Heart right ventricle (tissue), 16 donors: ENCODE data around the gene PLXNB3. TPM values are rescaled to one million over a fixed set of nuclear protein-coding genes. Genes with fewer than 3 reads are reported as not detected.

Experiments
- ATAC-seq, 8 donors: fragments of 200-7000 bp; cut with Tn5 transposase; one replicate each; pipeline ENCODE4 v1.9.1; 2020; ENCODE audit warnings: mild to moderate bottlenecking in 8 of 8, moderate library complexity in 8 of 8, moderate number of reproducible peaks in 1 of 8
- DNase-seq, 2 donors: peaks; one replicate each; pipeline ENCODE4 v3.0.0-alpha.2; 2020
- H3K27ac ChIP-seq, 10 donors: fragments of 200-600 bp; sonication (generic) in 2 of 10; one replicate each; pipeline versions ENCODE4 v1.5.0 to v1.8.0; 2020 to 2022; ENCODE audit warnings: mild to moderate bottlenecking in 3 of 10
- H3K27me3 ChIP-seq, 7 donors: fragments of 200-600 bp; one replicate each; pipeline ENCODE4 v1.8.0; 2021 to 2022; ENCODE audit warnings: mild to moderate bottlenecking in 2 of 7
- H3K36me3 ChIP-seq, 9 donors: fragments of 200-600 bp; sonication (generic) in 1 of 9; one replicate each; pipeline versions ENCODE4 v1.5.0 to v1.8.0; 2020 to 2022; ENCODE audit warnings: mild to moderate bottlenecking in 2 of 9
- H3K4me1 ChIP-seq, 9 donors: fragments of 200-600 bp; sonication (generic) in 1 of 9; one replicate each; pipeline versions ENCODE4 v1.5.0 to v1.8.0; 2020 to 2022; ENCODE audit warnings: mild to moderate bottlenecking in 4 of 9
- H3K4me3 ChIP-seq, 10 donors: fragments of 200-600 bp; sonication (generic) in 2 of 10; one replicate each; pipeline versions ENCODE4 v1.5.0 to v1.8.0; 2020 to 2022; ENCODE audit warnings: mild to moderate bottlenecking in 7 of 10, moderate library complexity in 2 of 10
- H3K9me3 ChIP-seq, 11 donors: fragments of 200-600 bp in 10 of 11; sonication (generic) in 2 of 11; one replicate each; pipeline versions ENCODE4 v1.5.0 to v1.8.0; 2013 to 2022; ENCODE audit warnings: mild to moderate bottlenecking in 2 of 11, control low read depth in 1 of 11, moderate library complexity in 1 of 11
- CTCF ChIP-seq, 9 donors: fragments of 200-600 bp; sonication (generic) in 2 of 9; IDR thresholded peaks; one replicate each; pipeline versions ENCODE4 v1.5.0 to v1.8.0; 2021 to 2022; ENCODE audit warnings: antibody characterized with exemption in 9 of 9, mild to moderate bottlenecking in 5 of 9, moderate library complexity in 1 of 9
- WGBS, 2 donors: extraction: QIAGEN DNeasy Blood & Tissue Kit; methylation state at CpG; one replicate each; pipeline ENCODE4 v1.1.7; 2013; ENCODE audit warnings: inconsistent platforms in 1 of 2; 5-methylcytosine and 5-hydroxymethylcytosine counted together
- intact Hi-C, 10 donors: fragments of 100-400 bp; cut with DNase I; formaldehyde crosslinking; loops; one replicate each; pipeline versions ENCODE4 v1.11.1 to v1.14.2; 2022
- polyA plus RNA-seq, 2 donors: library from polyadenylated mRNA; stranded (reverse); fragments of 200-250 nt; gene quantifications; one replicate each; pipeline ENCODE4 v1.2.3, GENCODE V29; 2013
- total RNA-seq, 10 donors: library from RNA; stranded (reverse); fragmentation: NEBNext Ultra II Directional in 3 of 10; extraction: Animal tissue kit (Norgen Biotek cat#: 25700) in 3 of 10; gene quantifications; one replicate each; pipeline versions ENCODE4 v1.2.1 to v1.2.4, GENCODE V29; 2021 to 2023
- donor health status: Arrhythmogenic right ventricular cardiomyopathy.
- donor health status: ischemic (EF 13 %, LVEDD 7.1; RV severe dilation, severe dysfunction).
- donor health status: healthy with polysubstance abuse.
- donor health status: DM: no; HTN: yes; CAD: no.
- donor health status: DM: no; HTN: no; CAD: no.
- donor health status: ischemic (EF 25% LVEDD 6.9; RV normal size, moderate dysfunction).
- donor health status: ischemic (EF 25% LVEDD 5.7; RV mildly dilated, moderate dysfunction).
- donor health status: healthy.
- donor health status: DM: yes; HTN: yes; CAD: no.
- donor health status: Ischemic cardiomyopathy.
- donor health status: ischemic (EF 35%, LVEDD 5.7; RV mildly dilated, moderate dysfunction).
- donor health status: nonischemic (EF 11% LVEDD 7.7; RV severe dilation, severe dysfunction).
- donor health status: DM: yes; HTN: yes; CAD: no.
- donor health status: PGD.
- donor health status: ischemic (EF 29% LVEDD 5.4; RV normal size, mild dysfunction).
- donor health status: nonischemic (EF 23%, LVEDD 6.1; RV moderate dilation, normal function).

PLXNB3 gene
- total and polyA plus RNA-seq, 12 donors = 1.1 to 8.1 (median 4.3) TPM

GRCh38 chrX:153776611-153777045, 12.6 kb downstream of the PLXNB3 start:
- H3K27ac ChIP-seq = no peak overlapping the region
- DNase-seq (no peak), ATAC-seq (no peak)
- WGBS, 2 donors = 78 to 94% methylated on average over 2 to 9 of the region's 22 CpGs
- H3K27me3 ChIP-seq = peaks cover 0 to 13% (median 0%) of the 10 kb centered on the region in 7 donors
- no peak overlapping the region for H3K4me3 ChIP-seq
- intact Hi-C loops = no loop called here
- peaks cover 0 to 17% (median 6%) of the 10 kb centered on the region in 9 donors for H3K4me1 ChIP-seq
- no peak for TF ChIP-seq CTCF (IDR thresholded peaks at IDR 0.05)
- no peaks in the 10 kb centered on the region for H3K9me3 ChIP-seq
- H3K36me3 ChIP-seq = no peaks in the 10 kb centered on the region

- Histone ChIP-seq H3K27ac (no peak overlapping the region), H3K27me3 (peaks cover 0 to 19% (median 0%) of the 10 kb centered on the region in 7 donors), H3K9me3 (no peaks in the 10 kb centered on the region), H3K4me3 (no peak overlapping the region), H3K36me3 (no peaks in the 10 kb centered on the region), H3K4me1 (peaks cover 0 to 26% (median 6%) of the 10 kb centered on the region in 9 donors)
- intact Hi-C loops = no loop called here
- 88% methylated on average over 25 to 34 of the region's 34 CpGs for WGBS, 2 donors
- TF ChIP-seq CTCF (IDR thresholded peaks at IDR 0.05) = no peak
- DNase-seq = peak in 1 of 2 donors; percentile 2
- no peak for ATAC-seq
These were observed 13.4 kb downstream of the PLXNB3 start for GRCh38 chrX:153777261-153778090.

- DNase-seq = peak in 1 of 2 donors; percentile 3
- Histone ChIP-seq H3K36me3 (peaks cover 0 to 3% (median 0%) of the 10 kb centered on the region in 9 donors), H3K4me1 (peaks cover 0 to 31% (median 6%) of the 10 kb centered on the region in 9 donors), H3K27ac (no peak overlapping the region), H3K4me3 (no peak overlapping the region), H3K9me3 (no peaks in the 10 kb centered on the region), H3K27me3 (peaks cover 0 to 24% (median 0%) of the 10 kb centered on the region in 7 donors)
- WGBS, 2 donors = 63 to 65% methylated on average over 16 to 17 of the region's 17 CpGs
- intact Hi-C loops = no loop called here
- no peak for ATAC-seq
- no peak for TF ChIP-seq CTCF (IDR thresholded peaks at IDR 0.05)
These were observed 14.1 kb downstream of the PLXNB3 start for GRCh38 chrX:153778181-153778580.

- intact Hi-C loops = no loop called here
- Histone ChIP-seq H3K36me3 (peaks cover 0 to 3% (median 0%) of the 10 kb centered on the region in 9 donors), H3K9me3 (no peaks in the 10 kb centered on the region), H3K4me1 (peaks cover 0 to 31% (median 6%) of the 10 kb centered on the region in 9 donors), H3K27ac (no peak overlapping the region), H3K27me3 (peaks cover 0 to 24% (median 0%) of the 10 kb centered on the region in 7 donors), H3K4me3 (no peak overlapping the region)
- TF ChIP-seq CTCF (IDR thresholded peaks at IDR 0.05) = no peak
- 82 to 84% methylated on average over 13 to 16 of the region's 16 CpGs for WGBS, 2 donors
- no peak for ATAC-seq
- DNase-seq = no peak
These were observed 14.6 kb downstream of the PLXNB3 start for GRCh38 chrX:153778684-153779101.
